ENCODE data around the gene BFSP2.

- no peak for TF ChIP-seq CTCF (IDR thresholded peaks at IDR 0.05; ENCODE audit: poor library complexity)
- no peak for TF ChIP-seq EZH2 (IDR thresholded peaks at IDR 0.05; ENCODE audit: borderline replicate concordance)
- TF ChIP-seq EZH2phosphoT487 (IDR thresholded peaks at IDR 0.05; ENCODE audit: low read depth, severe bottlenecking, unreplicated experiment) = no peak
Observed at GRCh38 chr3:133408961-133409360, 9.1 kb downstream of the BFSP2 start.
